PC-9 (cell line): ENCODE results near the gene HBEGF. TPM values are rescaled to one million over a fixed set of nuclear protein-coding genes. Genes with fewer than 3 reads are reported as not detected.

Experiments
- BruUV-seq: library from RNA; stranded (reverse); fragments of 400-500 nt; replicated peaks from 2 replicates; lab custom pipeline; 2021; lab: Mats Ljungman, UMichigan
- CTCF ChIA-PET: fragments of 300-600 bp; sonication (Branson Sonifier 250); formaldehyde crosslinking; loops from one replicate; lab custom pipeline; 2022; ENCODE audit warnings: antibody characterized with exemption; lab: Charles Lee
- POLR2A ChIA-PET: fragments of 300-600 bp; sonication (Branson Sonifier 250); formaldehyde crosslinking; loops from one replicate; lab custom pipeline; 2022; ENCODE audit warnings: antibody characterized with exemption; ENCODE audit not compliant: unreplicated experiment; lab: Charles Lee
- DNase-seq, 2 experiments: peaks; one replicate each; pipeline versions ENCODE4 v3.0.0 to v3.0.0-alpha.2; 2015 to 2022; ENCODE audit warnings: mixed read lengths in 1 of 2
- H2AFZ ChIP-seq: fragments of 200-600 bp; sonication (generic); 2 replicates; pipeline ENCODE4 v1.8.1; 2017; ENCODE audit warnings: antibody characterized with exemption
- H3F3A ChIP-seq: fragments of 200-600 bp; sonication (generic); 2 replicates; pipeline ENCODE4 v1.8.1; 2017; ENCODE audit warnings: antibody characterized with exemption, mild to moderate bottlenecking, low read depth; ENCODE audit not compliant: insufficient read depth
- H3K27ac ChIP-seq: fragments of 200-600 bp; sonication (generic); 2 replicates; pipeline ENCODE4 v1.6.1; 2016; ENCODE audit warnings: mixed run types
- H3K27me3 ChIP-seq: fragments of 200-600 bp; sonication (generic); 2 replicates; pipeline ENCODE4 v1.6.1; 2016; ENCODE audit warnings: low read depth, mixed run types; ENCODE audit not compliant: insufficient read depth
- H3K36me3 ChIP-seq: fragments of 200-600 bp; sonication (generic); 2 replicates; pipeline ENCODE4 v1.6.1; 2016; ENCODE audit warnings: low read depth, mixed run types
- H3K4me1 ChIP-seq: fragments of 200-600 bp; sonication (generic); replicated peaks from 2 replicates; pipeline ENCODE4 v1.6.1; 2016; ENCODE audit warnings: mixed run types; ENCODE audit not compliant: insufficient read depth
- H3K4me2 ChIP-seq: fragments of 200-600 bp; sonication (generic); 2 replicates; pipeline ENCODE4 v1.6.1; 2017; ENCODE audit warnings: mixed run types
- H3K4me3 ChIP-seq: fragments of 200-600 bp; sonication (generic); 2 replicates; pipeline ENCODE4 v1.6.1; 2016; ENCODE audit warnings: mixed run types
- H3K79me2 ChIP-seq: fragments of 200-600 bp; sonication (generic); 2 replicates; pipeline ENCODE4 v1.6.1; 2017; ENCODE audit warnings: low read depth, mixed run types
- H3K9me2 ChIP-seq: fragments of 200-600 bp; sonication (generic); 2 replicates; pipeline ENCODE4 v1.8.1; 2017; ENCODE audit warnings: mild to moderate bottlenecking; ENCODE audit not compliant: insufficient read depth
- H3K9me3 ChIP-seq: fragments of 200-600 bp; sonication (generic); 2 replicates; pipeline ENCODE4 v1.8.1; 2016; ENCODE audit warnings: low read depth; ENCODE audit not compliant: insufficient read depth
- H4K20me1 ChIP-seq: fragments of 200-600 bp; sonication (generic); 2 replicates; pipeline ENCODE4 v1.8.1; 2017; ENCODE audit not compliant: insufficient read depth
- CTCF ChIP-seq: fragments of 200-600 bp; sonication (generic); conservative IDR thresholded peaks from 2 replicates; pipeline ENCODE4 v1.6.1; 2017; ENCODE audit warnings: mixed run types, antibody characterized with exemption, mild to moderate bottlenecking, moderate library complexity
- EZH2 ChIP-seq: fragments of 200-600 bp; sonication (generic); IDR thresholded peaks from 2 replicates; pipeline ENCODE4 v1.8.0; 2017; ENCODE audit warnings: antibody characterized with exemption, low read depth
- intact Hi-C: fragments of 100-400 bp; cut with micrococcal nuclease; formaldehyde crosslinking; loops from one replicate; pipeline ENCODE4 v1.10.0; 2022; ENCODE audit not compliant: unreplicated experiment
- total RNA-seq: library from RNA; stranded (reverse); gene quantifications from 2 replicates; pipeline ENCODE4 v1.2.3, GENCODE V29; 2021

Gene HBEGF
- total RNA-seq, 1 experiment from 2014 or later, result 9.0 TPM

- no peaks in the 10 kb centered on the region for H4K20me1 ChIP-seq
Observed at GRCh38 chr5:140383300-140383699, 36.9 kb upstream of the HBEGF start.

GRCh38 chr5:140382866-140383265 lies 36.5 kb upstream of the HBEGF start:
- Histone ChIP-seq H3K27ac (no peak overlapping the region), H3F3A (no peaks in the 10 kb centered on the region), H3K4me1 (no peaks in the 10 kb centered on the region), H3K9me2 (no peaks in the 10 kb centered on the region), H3K27me3 (no peaks in the 10 kb centered on the region), H3K36me3 (no peaks in the 10 kb centered on the region), H2AFZ (no peak overlapping the region), H3K9me3 (no peaks in the 10 kb centered on the region), H4K20me1 (no peaks in the 10 kb centered on the region), H3K4me3 (no peak overlapping the region), H3K4me2 (no peak overlapping the region), H3K79me2 (no peaks in the 10 kb centered on the region)
- CTCF ChIA-PET, result no interaction called here
- no peak for TF ChIP-seq EZH2
- TF ChIP-seq CTCF, result no peak
- no peak for DNase-seq
- BruUV-seq, result no TSS peak
- intact Hi-C loops, result no loop called here
- POLR2A ChIA-PET, result interaction anchor here (0.6 kb wide), 1 partner anchor 278 kb away, joined by 3 read pairs; no protein-coding TSS in a partner anchor

More at GRCh38 chr5:140383300-140383699, 36.9 kb upstream of the HBEGF start:
- no peaks in the 10 kb centered on the region for H3K9me2 ChIP-seq
- TF ChIP-seq EZH2 (no peak), CTCF (no peak)
- H3K27ac ChIP-seq, result no peak overlapping the region
- H3K4me3 ChIP-seq, result no peak overlapping the region
- H2AFZ ChIP-seq, result no peak overlapping the region
- no peaks in the 10 kb centered on the region for H3K4me1 ChIP-seq
- H3K4me2 ChIP-seq, result no peak overlapping the region
- no peak for DNase-seq
- POLR2A ChIA-PET, result interaction anchor here (0.6 kb wide), 1 partner anchor 278 kb away, joined by 3 read pairs; no protein-coding TSS in a partner anchor
- BruUV-seq, result no TSS peak
- no peaks in the 10 kb centered on the region for H3K79me2 ChIP-seq
- no peaks in the 10 kb centered on the region for H3K27me3 ChIP-seq
- H3F3A ChIP-seq, result no peaks in the 10 kb centered on the region
- no peaks in the 10 kb centered on the region for H3K9me3 ChIP-seq
- intact Hi-C loops, result no loop called here
- CTCF ChIA-PET, result no interaction called here
- no peaks in the 10 kb centered on the region for H3K36me3 ChIP-seq

GRCh38 chr5:140381972-140382371 lies 35.6 kb upstream of the HBEGF start:
- no peak overlapping the region for H3K4me2 ChIP-seq
- no peaks in the 10 kb centered on the region for H3K27me3 ChIP-seq
- H4K20me1 ChIP-seq, result no peaks in the 10 kb centered on the region
- no TSS peak for BruUV-seq
- H3K9me2 ChIP-seq, result no peaks in the 10 kb centered on the region
- intact Hi-C loops, result no loop called here
- H3K9me3 ChIP-seq, result no peaks in the 10 kb centered on the region
- H3K79me2 ChIP-seq, result no peaks in the 10 kb centered on the region
- H3K27ac ChIP-seq, result no peak overlapping the region
- no peak overlapping the region for H3K4me3 ChIP-seq
- no peaks in the 10 kb centered on the region for H3K36me3 ChIP-seq
- no peak for DNase-seq
- POLR2A ChIA-PET, result no interaction called here
- no peaks in the 10 kb centered on the region for H3K4me1 ChIP-seq
- no peak overlapping the region for H2AFZ ChIP-seq
- TF ChIP-seq EZH2, result no peak
- no peak for TF ChIP-seq CTCF
- CTCF ChIA-PET, result no interaction called here
- no peaks in the 10 kb centered on the region for H3F3A ChIP-seq
